Measurements from ENCODE around the gene AMIGO2. TPM values are rescaled to one million over a fixed set of nuclear protein-coding genes. Genes with fewer than 3 reads are reported as not detected.

AMIGO2 gene
- total RNA-seq, 1 experiment from 2014 or later, result 16.7 TPM

DNA sequence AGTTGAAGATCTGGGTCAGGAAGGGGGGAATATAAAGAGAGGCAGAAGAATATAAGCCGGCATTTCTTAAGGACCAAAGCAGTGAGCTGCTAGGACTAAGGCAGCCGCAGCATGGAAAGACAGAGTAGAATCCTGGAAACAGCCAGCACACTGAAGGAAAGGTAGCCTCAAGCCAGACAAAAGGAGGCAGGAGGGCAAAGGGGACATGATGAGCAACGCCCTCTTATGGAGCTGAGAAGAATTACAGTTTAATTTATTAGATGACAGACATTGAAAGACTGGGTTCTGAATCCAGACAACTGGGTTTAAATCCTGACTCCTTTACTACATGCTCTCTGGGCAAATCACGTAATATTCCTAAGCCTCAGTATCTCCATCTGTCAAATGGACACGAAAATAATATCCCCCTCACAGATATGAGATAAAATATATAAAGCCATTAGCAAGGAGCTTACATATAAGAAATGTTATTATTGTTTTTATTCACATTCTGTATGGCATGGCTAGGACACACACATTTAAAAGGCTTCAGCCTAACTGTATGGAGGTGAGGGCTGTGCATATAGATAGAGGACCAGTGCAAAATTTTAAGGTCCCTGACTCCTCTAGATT lies 8.4 kb downstream of the AMIGO2 start:
- H3K4me3 ChIP-seq (ENCODE audit: low read depth, low read length, poor library complexity, severe bottlenecking), result no peak overlapping the region
- intact Hi-C loops (cut with micrococcal nuclease; ENCODE audit: unreplicated experiment), result loop anchor here (5.0 kb wide), 1 partner anchor 39 kb away; no protein-coding TSS in a partner anchor
- no peaks in the 10 kb centered on the region for H3K36me3 ChIP-seq (ENCODE audit: insufficient read depth, low read length, poor library complexity, severe bottlenecking)
- H3K27me3 ChIP-seq (replicated peaks; ENCODE audit: insufficient read depth, low read depth, low read length, poor library complexity), result no peaks in the 10 kb centered on the region
- H3K27ac ChIP-seq (ENCODE audit: low read depth, low read length, poor library complexity, severe bottlenecking), result no peak overlapping the region
- no peaks in the 10 kb centered on the region for H3K9me3 ChIP-seq (ENCODE audit: low read depth, low read length, poor library complexity, severe bottlenecking)
- H3K4me1 ChIP-seq (ENCODE audit: insufficient read depth, low read length, poor library complexity, severe bottlenecking), result peaks cover 43% of the 10 kb centered on the region
- peak; percentile 55 for DNase-seq (ENCODE audit: low spot score)
- BruUV-seq (replicated peaks), result no TSS peak
- no peak for TF ChIP-seq EZH2 (IDR thresholded peaks at IDR 0.05; ENCODE audit: borderline replicate concordance, low read depth, low read length, poor library complexity, severe bottlenecking)
- TF ChIP-seq, protein P1, sequence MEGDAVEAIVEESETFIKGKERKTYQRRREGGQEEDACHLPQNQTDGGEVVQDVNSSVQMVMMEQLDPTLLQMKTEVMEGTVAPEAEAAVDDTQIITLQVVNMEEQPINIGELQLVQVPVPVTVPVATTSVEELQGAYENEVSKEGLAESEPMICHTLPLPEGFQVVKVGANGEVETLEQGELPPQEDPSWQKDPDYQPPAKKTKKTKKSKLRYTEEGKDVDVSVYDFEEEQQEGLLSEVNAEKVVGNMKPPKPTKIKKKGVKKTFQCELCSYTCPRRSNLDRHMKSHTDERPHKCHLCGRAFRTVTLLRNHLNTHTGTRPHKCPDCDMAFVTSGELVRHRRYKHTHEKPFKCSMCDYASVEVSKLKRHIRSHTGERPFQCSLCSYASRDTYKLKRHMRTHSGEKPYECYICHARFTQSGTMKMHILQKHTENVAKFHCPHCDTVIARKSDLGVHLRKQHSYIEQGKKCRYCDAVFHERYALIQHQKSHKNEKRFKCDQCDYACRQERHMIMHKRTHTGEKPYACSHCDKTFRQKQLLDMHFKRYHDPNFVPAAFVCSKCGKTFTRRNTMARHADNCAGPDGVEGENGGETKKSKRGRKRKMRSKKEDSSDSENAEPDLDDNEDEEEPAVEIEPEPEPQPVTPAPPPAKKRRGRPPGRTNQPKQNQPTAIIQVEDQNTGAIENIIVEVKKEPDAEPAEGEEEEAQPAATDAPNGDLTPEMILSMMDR (conservative IDR thresholded peaks at IDR 0.05; ENCODE audit: low read depth, low read length), result peak; percentile 73
- ChIA-PET CTCF (interaction anchor here (0.6 kb wide), 1 partner anchor 39 kb away, joined by 4 read pairs; no protein-coding TSS in a partner anchor), POLR2A (ENCODE audit: low non-redundant PET) (no interaction called here)

DNA sequence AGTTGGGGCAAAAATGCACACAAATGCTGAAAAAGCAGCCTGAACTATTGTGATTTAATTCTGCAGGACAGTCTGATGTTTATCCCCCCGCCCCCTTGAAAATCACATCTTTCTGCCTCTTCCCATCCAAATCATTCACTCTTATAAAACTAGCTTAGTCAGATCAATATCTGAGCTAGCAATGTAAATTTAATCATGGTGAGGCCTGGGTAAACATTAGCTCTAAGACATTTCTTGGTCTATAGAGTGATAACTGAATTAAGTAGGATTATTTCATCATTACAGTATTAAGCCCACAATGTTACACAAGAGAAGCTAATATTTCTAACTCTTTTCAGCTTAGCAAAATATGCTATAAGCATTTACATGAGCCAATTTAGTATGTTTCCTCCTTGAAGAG lies 9.4 kb downstream of the AMIGO2 start:
- intact Hi-C loops (cut with micrococcal nuclease; ENCODE audit: unreplicated experiment), result loop anchor here (5.0 kb wide), 1 partner anchor 38 kb away; no protein-coding TSS in a partner anchor
- H3K4me3 ChIP-seq (ENCODE audit: low read depth, low read length, poor library complexity, severe bottlenecking), result no peak overlapping the region
- TF ChIP-seq, protein P1 (conservative IDR thresholded peaks at IDR 0.05; ENCODE audit: low read depth, low read length), result no peak
- TF ChIP-seq EZH2 (IDR thresholded peaks at IDR 0.05; ENCODE audit: borderline replicate concordance, low read depth, low read length, poor library complexity, severe bottlenecking), result no peak
- CTCF ChIA-PET, result interaction anchor here (1.1 to 1.4 kb wide), 3 partner anchors 9 to 38 kb away, joined by 3 to 4 read pairs (median 4); partner anchors contain the start of genes AMIGO2 and PCED1B
- H3K9me3 ChIP-seq (ENCODE audit: low read depth, low read length, poor library complexity, severe bottlenecking), result no peaks in the 10 kb centered on the region
- no peaks in the 10 kb centered on the region for H3K36me3 ChIP-seq (ENCODE audit: insufficient read depth, low read length, poor library complexity, severe bottlenecking)
- H3K27ac ChIP-seq (ENCODE audit: low read depth, low read length, poor library complexity, severe bottlenecking), result no peak overlapping the region
- BruUV-seq (replicated peaks), result no TSS peak
- peaks cover 48% of the 10 kb centered on the region for H3K4me1 ChIP-seq (ENCODE audit: insufficient read depth, low read length, poor library complexity, severe bottlenecking)
- no peaks in the 10 kb centered on the region for H3K27me3 ChIP-seq (replicated peaks; ENCODE audit: insufficient read depth, low read depth, low read length, poor library complexity)
- DNase-seq (ENCODE audit: low spot score), result no peak
- POLR2A ChIA-PET (ENCODE audit: low non-redundant PET), result no interaction called here

GRCh38 chr12:47068539-47068938 lies 11.2 kb downstream of the AMIGO2 start:
- no peaks in the 10 kb centered on the region for H3K9me3 ChIP-seq (ENCODE audit: low read depth, low read length, poor library complexity, severe bottlenecking)
- peak; percentile 55 for DNase-seq (ENCODE audit: low spot score)
- H3K4me3 ChIP-seq (ENCODE audit: low read depth, low read length, poor library complexity, severe bottlenecking), result no peak overlapping the region
- peaks cover 48% of the 10 kb centered on the region for H3K4me1 ChIP-seq (ENCODE audit: insufficient read depth, low read length, poor library complexity, severe bottlenecking)
- no peak for TF ChIP-seq EZH2 (IDR thresholded peaks at IDR 0.05; ENCODE audit: borderline replicate concordance, low read depth, low read length, poor library complexity, severe bottlenecking)
- TF ChIP-seq, protein P1 (conservative IDR thresholded peaks at IDR 0.05; ENCODE audit: low read depth, low read length), result no peak
- BruUV-seq (replicated peaks), result no TSS peak
- ChIA-PET POLR2A (ENCODE audit: low non-redundant PET) (no interaction called here), CTCF (no interaction called here)
- H3K27ac ChIP-seq (ENCODE audit: low read depth, low read length, poor library complexity, severe bottlenecking), result no peak overlapping the region
- no peaks in the 10 kb centered on the region for H3K27me3 ChIP-seq (replicated peaks; ENCODE audit: insufficient read depth, low read depth, low read length, poor library complexity)
- intact Hi-C loops (cut with micrococcal nuclease; ENCODE audit: unreplicated experiment), result no loop called here
- no peaks in the 10 kb centered on the region for H3K36me3 ChIP-seq (ENCODE audit: insufficient read depth, low read length, poor library complexity, severe bottlenecking)

Measured in A673 (cell line).